Activated CD8-positive, alpha-beta memory T cell treated with anti-CD3 and anti-CD28 coated beads, Interleukin-2, amount 10 ng/mL, durations not matched to agents 7 days and 5 days (primary cell): ENCODE results near the gene UBE2A. TPM values are rescaled to one million over a fixed set of nuclear protein-coding genes. Genes with fewer than 3 reads are reported as not detected.

Experiments used
- ATAC-seq: fragments of 150-1000 bp; cut with Tn5 transposase; one replicate; pipeline ENCODE4 v1.10.0; 2021; ENCODE audit warnings: moderate library complexity
- CTCF ChIA-PET: fragments of 350-600 bp; sonication (Branson Sonifier 250); formaldehyde crosslinking; loops from one replicate; lab custom pipeline; 2021; ENCODE audit warnings: antibody characterized with exemption; lab: Charles Lee
- DNase-seq: peaks from one replicate; pipeline ENCODE4 v3.0.0-alpha.2; 2020
- H3K27ac Mint-ChIP-seq: one replicate; pipeline ENCODE4 v1.8.0; 2021; ENCODE audit warnings: mild to moderate bottlenecking, mixed read lengths
- H3K27me3 Mint-ChIP-seq: one replicate; pipeline ENCODE4 v1.8.0; 2021; ENCODE audit warnings: mixed read lengths
- H3K36me3 Mint-ChIP-seq: one replicate; pipeline ENCODE4 v1.8.0; 2021; ENCODE audit warnings: mild to moderate bottlenecking, mixed read lengths
- H3K4me1 Mint-ChIP-seq: one replicate; pipeline ENCODE4 v1.8.0; 2021; ENCODE audit warnings: mixed read lengths
- H3K4me3 Mint-ChIP-seq: one replicate; pipeline ENCODE4 v1.8.0; 2021; ENCODE audit warnings: mild to moderate bottlenecking, moderate library complexity, mixed read lengths
- H3K9me3 Mint-ChIP-seq: one replicate; pipeline ENCODE4 v1.8.0; 2022; ENCODE audit warnings: low read depth, mixed read lengths
- total RNA-seq, 2 experiments: library from RNA; stranded (reverse); gene quantifications; one replicate each; pipeline ENCODE4 v1.2.3, GENCODE V29; 2021

UBE2A gene
- total RNA-seq, result 10 to 100 TPM; 81.2 to 84.8 TPM

DNA sequence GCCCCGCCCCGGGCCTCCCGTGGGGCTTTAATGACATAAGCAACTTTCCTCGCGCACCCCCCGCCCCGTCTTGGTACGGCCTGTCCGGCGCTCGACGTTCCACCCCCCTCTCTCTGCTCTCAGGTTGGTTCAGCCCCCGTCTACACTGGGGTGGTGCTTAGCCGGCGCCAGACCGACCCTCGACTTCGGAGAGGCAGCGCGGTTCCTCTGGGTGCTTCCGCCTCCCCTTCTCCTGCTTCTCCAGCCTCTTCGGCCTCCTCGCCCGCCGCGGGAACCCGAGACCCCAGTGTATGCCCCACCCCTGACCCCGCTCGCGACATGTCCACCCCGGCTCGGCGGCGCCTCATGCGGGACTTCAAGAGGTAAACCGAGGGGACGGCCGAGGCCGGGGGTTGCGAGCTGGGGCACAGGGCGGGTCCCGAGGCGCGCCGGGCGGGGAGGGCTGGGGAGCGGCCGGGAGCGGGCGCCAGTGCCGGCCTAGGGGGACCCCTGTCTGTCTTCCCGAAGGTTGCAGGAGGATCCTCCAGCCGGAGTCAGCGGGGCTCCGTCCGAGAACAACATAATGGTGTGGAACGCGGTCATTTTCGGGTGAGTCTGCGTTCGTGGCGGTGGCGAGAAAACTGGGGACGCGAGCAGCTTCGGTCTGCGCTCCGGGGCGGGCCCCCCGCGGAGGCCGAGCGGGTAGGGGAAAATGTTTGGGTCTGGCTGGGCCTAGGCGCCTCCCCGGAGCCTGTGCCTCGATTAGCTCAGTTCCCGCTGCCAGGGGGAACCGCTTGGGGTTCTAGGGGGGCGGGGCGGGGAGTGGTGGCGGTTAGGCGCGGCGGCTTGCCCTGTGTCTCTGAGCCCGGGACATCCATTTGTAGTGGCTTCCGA is at the start of gene UBE2A:
TSS of gene UBE2A (plus strand) at position 170 of the 873 bp plus-strand sequence. CDS start at position 319, 149 bp downstream.
- peak; percentile 91 for ATAC-seq
- peaks cover 9% of the 10 kb centered on the region for H3K36me3 Mint-ChIP-seq
- H3K4me1 Mint-ChIP-seq, result peaks cover 26% of the 10 kb centered on the region
- H3K9me3 Mint-ChIP-seq, result no peaks in the 10 kb centered on the region
- peak within 1 kb of the TSS; percentile 87 for H3K27ac Mint-ChIP-seq
- CTCF ChIA-PET, result interaction anchor here (1.0 to 1.8 kb wide), 4 partner anchors 35 to 178 kb away, joined by 3 to 5 read pairs (median 4); no protein-coding TSS in a partner anchor
- peak; percentile 92 for DNase-seq
- H3K27me3 Mint-ChIP-seq, result no peaks in the 10 kb centered on the region
- peak within 1 kb of the TSS; percentile 79 for H3K4me3 Mint-ChIP-seq

DNA sequence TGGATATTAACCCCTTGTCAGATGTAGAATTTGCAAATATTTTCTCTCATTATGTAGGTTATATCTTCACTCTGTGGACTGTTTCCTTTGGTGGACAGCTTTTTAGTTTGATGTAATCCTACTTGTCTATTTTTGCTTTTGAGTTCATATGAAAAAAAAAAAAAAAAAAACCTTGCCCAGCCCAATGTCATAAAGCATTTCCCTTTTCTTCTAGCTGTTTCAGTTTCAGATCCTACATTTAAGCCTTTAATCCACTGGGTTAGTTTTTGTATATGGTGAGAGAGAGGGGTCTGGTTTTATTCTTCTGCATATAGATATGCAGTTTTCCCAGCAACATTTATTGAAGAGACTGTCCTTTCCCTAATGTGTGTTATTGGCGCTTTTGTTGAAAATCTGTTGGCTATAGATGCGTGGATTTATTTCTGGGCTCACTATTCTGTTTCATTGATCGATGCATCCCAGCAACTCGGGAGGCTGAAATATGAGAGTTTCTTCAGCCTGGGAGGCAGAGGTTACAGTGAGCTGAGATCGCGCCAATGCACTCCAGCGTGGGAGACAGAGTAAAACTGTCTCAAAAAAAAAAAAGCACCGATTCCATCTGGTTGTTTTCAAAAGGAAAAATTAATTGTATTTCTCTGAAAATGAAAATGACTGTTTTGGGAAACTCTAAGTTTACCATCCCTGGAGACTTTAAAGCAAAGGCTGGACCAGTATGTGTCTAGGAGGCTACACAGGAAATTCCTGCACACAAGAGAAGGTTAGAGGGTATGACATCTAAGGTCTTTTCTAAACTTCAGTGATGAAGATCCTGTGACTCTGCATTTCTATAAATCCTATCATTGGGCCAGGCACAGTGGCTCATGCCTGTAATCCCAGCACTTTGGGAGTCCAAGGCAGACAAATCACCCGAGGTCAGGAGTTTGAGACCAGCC is 44.8 kb upstream of the UBE2A start:
- ATAC-seq, result no peak
- Mint-ChIP-seq H3K27me3 (no peaks in the 10 kb centered on the region), H3K9me3 (no peaks in the 10 kb centered on the region), H3K4me1 (no peaks in the 10 kb centered on the region), H3K27ac (no peak overlapping the region), H3K36me3 (peaks cover 4% of the 10 kb centered on the region), H3K4me3 (no peak overlapping the region)
- no peak for DNase-seq
- CTCF ChIA-PET, result interaction anchor here (0.8 kb wide), 1 partner anchor 13 kb away, joined by 5 read pairs; no protein-coding TSS in a partner anchor

DNA sequence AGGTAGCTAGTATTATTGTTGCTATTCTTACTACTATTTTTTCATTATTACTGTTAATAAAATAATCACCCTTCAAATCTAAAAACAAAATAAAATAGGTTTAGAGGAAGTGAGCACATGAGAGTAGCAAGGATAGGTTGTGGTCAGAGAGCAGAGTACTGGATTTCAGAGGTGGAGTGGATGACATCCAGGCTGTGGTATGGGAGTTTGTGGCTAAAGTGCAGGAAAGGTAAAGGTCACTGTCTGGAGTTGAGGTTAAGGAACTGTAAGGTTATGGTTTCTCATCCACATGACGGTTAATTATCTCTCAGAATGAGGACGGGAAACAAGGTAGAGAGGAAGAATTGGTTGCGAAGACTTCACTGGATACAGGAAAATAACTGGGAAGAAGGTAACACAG is 36.9 kb upstream of the UBE2A start:
- H3K9me3 Mint-ChIP-seq, result no peaks in the 10 kb centered on the region
- H3K27me3 Mint-ChIP-seq, result no peaks in the 10 kb centered on the region
- H3K4me1 Mint-ChIP-seq, result peaks cover 2% of the 10 kb centered on the region
- ATAC-seq (no peak), DNase-seq (no peak)
- H3K4me3 Mint-ChIP-seq, result no peak overlapping the region
- CTCF ChIA-PET, result no interaction called here
- no peak overlapping the region for H3K27ac Mint-ChIP-seq
- peaks cover 17% of the 10 kb centered on the region for H3K36me3 Mint-ChIP-seq

DNA sequence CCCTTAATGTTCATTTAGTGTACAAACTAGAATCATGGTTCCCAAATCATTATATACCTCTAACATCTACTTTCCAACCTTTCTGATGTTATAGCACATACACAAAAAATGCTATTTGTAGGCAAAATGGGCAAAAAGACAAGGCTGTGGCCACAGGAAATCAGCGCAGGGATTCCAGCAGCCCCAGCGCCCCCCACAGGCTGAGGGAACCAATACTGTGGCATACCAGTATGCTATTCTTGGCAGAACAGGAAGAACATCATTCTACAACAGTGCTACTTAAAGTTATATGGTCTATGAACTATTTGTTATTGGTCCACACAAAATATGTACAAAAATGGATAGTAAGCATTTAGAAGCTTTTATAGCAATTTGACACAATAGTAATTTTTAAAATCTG is 34.5 kb upstream of the UBE2A start:
- no peaks in the 10 kb centered on the region for H3K9me3 Mint-ChIP-seq
- ATAC-seq, result no peak
- no peaks in the 10 kb centered on the region for H3K27me3 Mint-ChIP-seq
- no peak for DNase-seq
- H3K4me3 Mint-ChIP-seq, result no peak overlapping the region
- CTCF ChIA-PET, result no interaction called here
- peaks cover 17% of the 10 kb centered on the region for H3K36me3 Mint-ChIP-seq
- H3K4me1 Mint-ChIP-seq, result peaks cover 2% of the 10 kb centered on the region
- H3K27ac Mint-ChIP-seq, result no peak overlapping the region

DNA sequence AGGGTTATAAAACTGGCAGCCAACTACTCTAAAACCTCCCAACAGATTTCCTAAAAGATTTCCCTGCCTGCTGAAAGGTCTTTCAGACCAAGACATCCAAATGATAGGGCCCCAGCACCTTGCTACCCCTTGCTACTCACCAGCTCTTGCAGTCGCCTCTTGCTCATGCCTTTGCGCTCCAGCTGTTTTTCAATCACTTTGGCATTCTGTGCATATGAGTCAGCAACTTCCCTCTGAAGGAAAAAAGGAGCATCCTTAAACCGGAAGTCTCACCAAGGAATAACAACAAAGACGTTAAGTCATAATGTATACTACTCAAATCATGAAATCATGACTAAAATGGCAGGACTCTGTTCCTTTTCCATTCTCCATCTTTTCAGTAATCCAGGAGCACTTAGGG is 33.2 kb upstream of the UBE2A start:
- peaks cover 2% of the 10 kb centered on the region for H3K4me1 Mint-ChIP-seq

DNA sequence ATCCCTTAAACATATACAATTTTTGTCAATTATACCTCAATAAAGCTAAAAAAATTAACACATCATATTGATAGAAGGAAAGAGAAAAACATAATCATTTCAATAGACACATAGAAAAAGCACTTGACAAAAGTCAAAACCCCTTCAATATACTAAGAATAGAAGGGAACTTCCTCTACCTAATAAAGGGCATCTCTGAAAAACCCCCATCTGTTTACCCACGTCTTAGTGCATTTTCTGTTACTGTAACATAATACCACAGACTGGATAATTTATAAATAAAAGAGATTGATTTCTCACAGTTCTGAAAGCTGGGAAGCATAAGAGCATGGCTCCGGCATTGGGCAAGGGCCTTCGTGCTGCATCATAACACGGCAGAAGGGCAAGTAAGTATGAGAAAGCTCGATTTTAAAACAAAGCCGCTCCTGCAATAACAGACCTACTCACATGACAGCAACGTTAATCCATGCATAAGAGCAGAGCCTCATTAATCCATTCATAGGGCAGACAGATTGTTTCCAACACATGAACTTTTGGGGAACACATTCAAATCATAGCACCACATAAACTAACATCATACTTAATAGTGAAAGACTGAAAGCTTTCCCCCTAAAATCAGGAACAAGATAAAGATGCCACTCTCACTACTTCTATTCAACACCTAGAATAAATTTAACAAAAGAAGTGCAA is 24.9 kb upstream of the UBE2A start:
- CTCF ChIA-PET, result no interaction called here
- Mint-ChIP-seq H3K27me3 (no peaks in the 10 kb centered on the region), H3K4me3 (no peak overlapping the region), H3K4me1 (peaks cover 6% of the 10 kb centered on the region), H3K27ac (no peak overlapping the region), H3K9me3 (no peaks in the 10 kb centered on the region), H3K36me3 (peaks cover 3% of the 10 kb centered on the region)
- ATAC-seq (no peak), DNase-seq (no peak)

More for the DNA sequence above, 33.2 kb upstream of the UBE2A start:
- ATAC-seq (no peak), DNase-seq (no peak)
- Mint-ChIP-seq H3K9me3 (no peaks in the 10 kb centered on the region), H3K27me3 (no peaks in the 10 kb centered on the region), H3K4me3 (no peak overlapping the region), H3K27ac (peak overlapping the region; percentile 46), H3K36me3 (peaks cover 14% of the 10 kb centered on the region)
- CTCF ChIA-PET, result no interaction called here

DNA sequence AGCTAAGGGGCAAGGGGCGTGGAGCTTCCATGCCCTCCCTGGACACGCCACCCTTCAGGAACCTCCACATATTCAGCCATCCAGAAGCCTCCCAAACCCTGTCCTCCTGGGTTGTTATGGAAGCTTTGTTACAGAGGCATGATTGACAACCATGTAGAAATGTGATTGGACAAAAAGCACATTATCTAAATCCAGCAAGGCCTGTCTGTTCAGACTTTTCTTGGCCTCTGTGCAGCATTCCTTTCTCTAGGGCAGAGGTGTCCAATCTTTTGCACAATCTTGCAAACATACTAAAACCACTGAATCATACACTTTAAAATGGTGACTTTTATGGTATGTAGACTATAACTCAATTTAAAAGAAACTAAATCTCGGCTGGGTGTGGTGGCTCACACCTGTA is 21.9 kb upstream of the UBE2A start:
- ATAC-seq (no peak), DNase-seq (no peak)
- Mint-ChIP-seq H3K27ac (no peak overlapping the region), H3K27me3 (no peaks in the 10 kb centered on the region), H3K4me3 (no peak overlapping the region), H3K36me3 (peaks cover 10% of the 10 kb centered on the region), H3K9me3 (no peaks in the 10 kb centered on the region), H3K4me1 (peaks cover 6% of the 10 kb centered on the region)
- CTCF ChIA-PET, result no interaction called here

DNA sequence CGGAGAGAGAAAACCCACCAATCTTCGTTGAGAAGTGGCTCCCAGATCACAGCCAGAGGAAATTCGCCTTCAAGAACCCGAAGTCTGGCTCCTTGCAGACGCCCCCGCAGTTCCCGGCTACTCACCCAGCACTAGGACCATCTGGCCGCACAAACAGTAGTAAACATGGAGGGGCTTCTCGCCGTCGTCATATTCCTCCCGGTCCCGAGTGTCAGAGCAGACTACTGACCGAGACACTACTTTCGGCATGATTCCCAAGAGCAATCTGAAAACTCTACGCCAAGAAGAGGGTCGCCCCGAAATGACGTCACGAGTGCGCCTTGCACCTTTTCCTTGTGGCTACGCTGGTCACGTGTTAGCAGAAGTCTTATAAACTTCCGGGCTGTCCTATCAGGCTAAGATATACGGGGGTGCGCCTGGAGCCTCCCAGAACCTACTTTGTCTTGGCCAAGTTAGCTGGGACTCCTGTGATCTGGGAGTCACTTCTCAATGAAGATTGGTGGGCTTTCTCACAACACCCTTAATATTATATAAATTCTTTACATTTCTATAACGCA is 9.2 kb upstream of the UBE2A start, which contains the start of gene STEEP1:
TSS of gene STEEP1 (minus strand) at position 303 of the 557 bp plus-strand sequence. CDS start at position 249, 54 bp downstream.
- no peaks in the 10 kb centered on the region for H3K9me3 Mint-ChIP-seq
- ATAC-seq (peak; percentile 96), DNase-seq (peak; percentile 94)
- CTCF ChIA-PET, result no interaction called here
- H3K4me3 Mint-ChIP-seq, result peak within 1 kb of the TSS; percentile 90
- no peaks in the 10 kb centered on the region for H3K27me3 Mint-ChIP-seq
- no peaks in the 10 kb centered on the region for H3K36me3 Mint-ChIP-seq
- H3K4me1 Mint-ChIP-seq, result peaks cover 19% of the 10 kb centered on the region
- peak within 1 kb of the TSS; percentile 89 for H3K27ac Mint-ChIP-seq

DNA sequence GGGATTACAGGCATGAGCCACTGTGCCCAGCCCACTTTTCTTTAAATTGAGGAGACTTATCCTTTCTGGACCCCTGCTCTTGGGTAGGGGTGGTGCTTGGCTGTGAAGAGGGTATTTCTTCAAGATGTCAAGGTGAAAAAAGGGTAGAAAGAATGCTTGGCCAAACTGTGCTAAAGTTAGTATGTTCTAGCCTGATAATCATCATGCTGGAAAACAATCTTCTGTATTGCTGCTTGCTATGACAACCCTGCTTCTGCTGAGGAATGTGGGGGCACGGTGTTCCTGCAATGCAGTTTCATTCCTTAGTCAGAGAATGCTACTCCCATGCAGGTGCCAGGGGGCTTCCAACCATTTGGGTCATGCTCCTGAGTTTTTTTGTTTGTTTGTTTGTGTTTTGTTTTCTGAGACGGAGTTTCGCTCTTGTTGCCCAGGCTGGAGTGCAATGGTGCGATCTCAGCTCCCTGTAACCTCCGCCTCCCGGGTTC is 4.0 kb upstream of the UBE2A start:
- no peaks in the 10 kb centered on the region for H3K9me3 Mint-ChIP-seq
- H3K36me3 Mint-ChIP-seq, result no peaks in the 10 kb centered on the region
- DNase-seq (no peak), ATAC-seq (no peak)
- H3K27me3 Mint-ChIP-seq, result no peaks in the 10 kb centered on the region
- H3K27ac Mint-ChIP-seq, result no peak overlapping the region
- CTCF ChIA-PET, result no interaction called here
- peaks cover 11% of the 10 kb centered on the region for H3K4me1 Mint-ChIP-seq
- no peak overlapping the region for H3K4me3 Mint-ChIP-seq

DNA sequence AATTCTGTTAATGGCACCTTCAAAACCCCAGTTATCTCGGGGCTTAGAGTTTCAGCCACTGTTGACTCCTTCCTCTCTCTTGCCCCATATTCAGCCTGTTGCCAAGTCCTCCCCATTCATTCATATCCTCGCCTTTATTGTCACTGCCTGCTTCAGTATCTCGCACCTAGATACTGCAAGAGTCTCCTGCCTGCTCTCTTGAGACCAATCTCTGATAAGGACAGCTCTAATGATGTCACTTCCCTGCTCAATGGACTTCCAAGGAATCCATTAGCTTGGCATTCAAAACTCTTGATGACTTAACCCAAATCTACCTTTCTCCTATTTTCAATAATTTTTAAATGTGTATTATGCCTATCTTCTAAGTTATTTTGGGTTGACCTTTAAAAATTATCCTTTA is 1.1 kb upstream of the UBE2A start:
- DNase-seq (no peak), ATAC-seq (no peak)
- no peaks in the 10 kb centered on the region for H3K27me3 Mint-ChIP-seq
- H3K4me1 Mint-ChIP-seq, result peaks cover 23% of the 10 kb centered on the region
- H3K9me3 Mint-ChIP-seq, result no peaks in the 10 kb centered on the region
- H3K36me3 Mint-ChIP-seq, result peaks cover 6% of the 10 kb centered on the region
- CTCF ChIA-PET, result interaction anchor here (1.0 to 1.6 kb wide), 3 partner anchors 56 to 180 kb away, joined by 3 to 4 read pairs (median 4); no protein-coding TSS in a partner anchor
- H3K27ac Mint-ChIP-seq, result no peak overlapping the region
- peak overlapping the region; percentile 79 for H3K4me3 Mint-ChIP-seq

DNA sequence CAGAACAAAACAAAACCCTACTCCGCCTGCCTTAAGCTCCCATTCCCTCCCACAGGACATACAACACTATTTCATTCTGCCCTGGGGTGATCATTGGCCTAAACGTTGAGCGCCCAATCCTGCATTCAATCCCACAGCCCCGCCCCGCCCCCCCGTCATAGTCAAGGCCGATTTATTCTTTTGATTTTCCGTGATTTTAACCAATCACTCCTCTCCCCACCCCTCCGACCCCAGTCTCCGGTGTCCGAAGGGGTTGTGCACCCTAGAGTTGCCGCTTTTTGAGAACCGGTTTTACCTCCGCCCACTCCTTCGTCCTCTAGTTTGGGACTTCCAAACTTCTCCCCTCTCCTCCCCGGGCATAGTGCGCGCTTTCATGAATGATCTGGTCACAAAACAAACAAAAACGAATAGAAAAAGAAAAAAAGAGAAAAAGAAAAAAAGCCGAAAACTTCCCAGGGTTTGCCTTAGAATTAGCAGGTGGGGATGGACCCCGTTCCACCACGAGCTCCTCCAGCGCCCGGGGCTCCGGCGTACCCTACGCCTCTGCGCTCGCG is 446 bp upstream of the UBE2A start:
- H3K4me1 Mint-ChIP-seq, result peaks cover 26% of the 10 kb centered on the region
- no peak for DNase-seq
- H3K4me3 Mint-ChIP-seq, result peak overlapping the region; percentile 79
- peak; percentile 5 for ATAC-seq
- H3K36me3 Mint-ChIP-seq, result peaks cover 9% of the 10 kb centered on the region
- no peaks in the 10 kb centered on the region for H3K9me3 Mint-ChIP-seq
- no peaks in the 10 kb centered on the region for H3K27me3 Mint-ChIP-seq
- CTCF ChIA-PET, result interaction anchor here (1.0 to 1.8 kb wide), 4 partner anchors 57 to 179 kb away, joined by 3 to 5 read pairs (median 4); no protein-coding TSS in a partner anchor
- H3K27ac Mint-ChIP-seq, result peak overlapping the region; percentile 87

DNA sequence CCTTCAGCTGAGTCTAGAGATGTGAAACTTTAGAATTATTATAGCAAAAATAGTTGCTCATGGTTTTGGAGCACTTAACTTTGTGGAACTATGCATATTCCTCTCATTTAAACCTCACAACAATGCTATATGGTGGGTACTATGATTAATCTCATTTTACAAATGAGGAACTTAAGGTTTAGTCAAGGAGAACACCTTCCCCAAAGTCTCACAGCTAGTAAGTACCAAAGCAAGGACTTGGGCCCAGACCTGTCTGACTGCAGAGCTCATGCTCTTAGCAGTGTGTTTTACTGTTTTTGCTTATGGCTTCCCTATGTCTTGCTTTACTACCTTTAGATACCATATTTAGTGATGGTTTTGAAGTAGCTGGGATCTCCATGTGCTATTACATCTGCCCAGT is 5.1 kb downstream of the UBE2A start:
- DNase-seq (no peak), ATAC-seq (no peak)
- peaks cover 13% of the 10 kb centered on the region for H3K36me3 Mint-ChIP-seq
- H3K4me3 Mint-ChIP-seq, result no peak overlapping the region
- peaks cover 30% of the 10 kb centered on the region for H3K4me1 Mint-ChIP-seq
- no peaks in the 10 kb centered on the region for H3K9me3 Mint-ChIP-seq
- CTCF ChIA-PET, result no interaction called here
- no peak overlapping the region for H3K27ac Mint-ChIP-seq
- H3K27me3 Mint-ChIP-seq, result no peaks in the 10 kb centered on the region
